OCI-LY7 (cell line): ENCODE data around the gene TRIM75. TPM values are rescaled to one million over a fixed set of nuclear protein-coding genes. Genes with fewer than 3 reads are reported as not detected.
"Not testable (repeated sequence)": the region's sequence is repeated elsewhere in the genome, so short reads cannot be mapped to it uniquely, and the experiment has no call there.

Experiments
- BruUV-seq: library from RNA; stranded (reverse); fragments of 400-500 nt; replicated peaks from 2 replicates; lab custom pipeline; 2021; lab: Mats Ljungman, UMichigan
- CTCF ChIA-PET: fragments of 300-600 bp; sonication (Branson Sonifier 250); formaldehyde crosslinking; loops from one replicate; lab custom pipeline; 2022; ENCODE audit warnings: antibody characterized with exemption; ENCODE audit not compliant: unreplicated experiment; lab: Charles Lee
- POLR2A ChIA-PET: fragments of 300-600 bp; sonication (Branson Sonifier 250); formaldehyde crosslinking; loops from one replicate; lab custom pipeline; 2022; ENCODE audit warnings: antibody characterized with exemption; lab: Charles Lee
- DNase-seq: peaks from one replicate; pipeline ENCODE4 v3.0.0-alpha.2; 2015; ENCODE audit warnings: low spot score
- H2AFZ ChIP-seq: fragments of 200-600 bp; sonication (generic), shearing (Covaris generic); 2 replicates; pipeline ENCODE4 v1.6.1; 2014; ENCODE audit warnings: mild to moderate bottlenecking, antibody characterized with exemption, low read length, moderate library complexity
- H3K27ac ChIP-seq: fragments of 200-600 bp; sonication (generic); 2 replicates; pipeline ENCODE4 v1.5.1; 2014; ENCODE audit warnings: mixed run types, low read depth, mild to moderate bottlenecking, moderate library complexity, low read length, inconsistent platforms; ENCODE audit not compliant: poor library complexity, severe bottlenecking
- H3K36me3 ChIP-seq: fragments of 200-600 bp; sonication (generic); 2 replicates; pipeline ENCODE4 v1.6.1; 2014; ENCODE audit warnings: mild to moderate bottlenecking, antibody characterized with exemption, low read length, moderate library complexity, mixed read lengths; ENCODE audit not compliant: insufficient read depth
- H3K4me1 ChIP-seq: fragments of 200-600 bp; sonication (generic); 2 replicates; pipeline ENCODE4 v1.5.1; 2014; ENCODE audit warnings: mild to moderate bottlenecking, low read length; ENCODE audit not compliant: insufficient read depth, poor library complexity, severe bottlenecking
- H3K4me2 ChIP-seq: fragments of 200-600 bp; sonication (generic); 2 replicates; pipeline ENCODE4 v1.6.1; 2014; ENCODE audit warnings: mild to moderate bottlenecking, low read length
- H3K4me3 ChIP-seq: fragments of 200-600 bp; sonication (generic); 2 replicates; pipeline ENCODE4 v1.5.1; 2014; ENCODE audit warnings: mild to moderate bottlenecking, low read depth, low read length; ENCODE audit not compliant: poor library complexity, severe bottlenecking
- H3K79me2 ChIP-seq: fragments of 200-600 bp; sonication (generic); 2 replicates; pipeline ENCODE4 v1.6.1; 2016; ENCODE audit warnings: low read depth, mild to moderate bottlenecking, low read length, moderate library complexity, mixed read lengths; ENCODE audit not compliant: insufficient read depth
- H3K9me2 ChIP-seq: fragments of 200-600 bp; sonication (generic); 2 replicates; pipeline ENCODE4 v1.6.1; 2016; ENCODE audit warnings: mild to moderate bottlenecking, low read length, mixed read lengths; ENCODE audit not compliant: insufficient read depth
- H3K9me3 ChIP-seq: fragments of 200-600 bp; sonication (generic); 2 replicates; pipeline ENCODE4 v1.6.1; 2014; ENCODE audit warnings: mild to moderate bottlenecking, mixed run types, low read length, mixed read lengths
- H4K20me1 ChIP-seq: fragments of 200-600 bp; sonication (generic); 2 replicates; pipeline ENCODE4 v1.6.1; 2014; ENCODE audit warnings: mild to moderate bottlenecking, antibody characterized with exemption, low read length, moderate library complexity, mixed read lengths; ENCODE audit not compliant: insufficient read depth
- EZH2phosphoT487 ChIP-seq: fragments of 200-600 bp; sonication (generic); IDR thresholded peaks from 2 replicates; pipeline ENCODE4 v1.6.1; 2018; ENCODE audit warnings: low read depth, borderline replicate concordance, mild to moderate bottlenecking, mixed run types, antibody characterized with exemption, low read length, moderate library complexity, mixed read lengths
- intact Hi-C: fragments of 100-400 bp; cut with micrococcal nuclease; formaldehyde crosslinking; loops from one replicate; pipeline ENCODE4 v1.10.0; 2022; ENCODE audit not compliant: unreplicated experiment
- total RNA-seq, 2 experiments: library from RNA; depleted of rRNA in 1 of 2; stranded (reverse); fragments of >200 nt in 1 of 2; shearing (Covaris generic) in 1 of 2; gene quantifications; 2 replicates each; pipeline ENCODE4 v1.2.3, GENCODE V29; 2014 to 2022
- TF ChIP-seq, protein P1 (sequence below): fragments of 200-600 bp; sonication (generic); conservative IDR thresholded peaks from 2 replicates; pipeline ENCODE4 v1.5.1; 2014; ENCODE audit warnings: mild to moderate bottlenecking, antibody characterized with exemption, low read length, moderate library complexity, mixed read lengths

TRIM75 gene
- total RNA-seq, 2 experiments from 2014 or later = not detected

DNA sequence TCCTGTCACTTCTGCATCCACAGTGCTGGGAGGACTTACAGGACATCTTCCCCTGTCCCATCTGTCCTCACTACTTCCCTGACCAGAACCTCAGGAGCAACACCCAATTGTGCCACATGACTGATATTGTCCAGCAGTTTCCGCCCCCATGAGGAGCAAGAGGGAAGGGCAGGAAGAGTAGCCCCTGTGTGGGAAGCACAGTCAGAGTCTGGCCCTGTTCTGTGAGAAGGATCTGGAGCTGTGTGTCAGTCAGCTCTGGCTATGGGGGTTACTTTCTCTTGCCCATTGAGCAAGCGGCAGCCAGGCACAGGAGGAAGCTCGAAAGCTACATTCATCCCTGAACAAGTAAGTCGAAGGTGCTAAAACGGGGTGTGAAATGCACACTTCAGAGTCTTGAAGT, 36.7 kb upstream of the TRIM75 start:
- POLR2A ChIA-PET = no interaction called here
- Histone ChIP-seq H3K79me2 (no peaks in the 10 kb centered on the region), H3K9me2 (no peaks in the 10 kb centered on the region), H3K36me3 (no peaks in the 10 kb centered on the region), H3K4me1 (no peaks in the 10 kb centered on the region), H2AFZ (no peak overlapping the region), H3K27ac (no peak overlapping the region), H3K4me3 (no peak overlapping the region), H4K20me1 (no peaks in the 10 kb centered on the region), H3K4me2 (no peak overlapping the region), H3K9me3 (no peaks in the 10 kb centered on the region)
- CTCF ChIA-PET = no interaction called here
- intact Hi-C loops = no loop called here
- TF ChIP-seq EZH2phosphoT487 = no peak
- TF ChIP-seq, protein P1, sequence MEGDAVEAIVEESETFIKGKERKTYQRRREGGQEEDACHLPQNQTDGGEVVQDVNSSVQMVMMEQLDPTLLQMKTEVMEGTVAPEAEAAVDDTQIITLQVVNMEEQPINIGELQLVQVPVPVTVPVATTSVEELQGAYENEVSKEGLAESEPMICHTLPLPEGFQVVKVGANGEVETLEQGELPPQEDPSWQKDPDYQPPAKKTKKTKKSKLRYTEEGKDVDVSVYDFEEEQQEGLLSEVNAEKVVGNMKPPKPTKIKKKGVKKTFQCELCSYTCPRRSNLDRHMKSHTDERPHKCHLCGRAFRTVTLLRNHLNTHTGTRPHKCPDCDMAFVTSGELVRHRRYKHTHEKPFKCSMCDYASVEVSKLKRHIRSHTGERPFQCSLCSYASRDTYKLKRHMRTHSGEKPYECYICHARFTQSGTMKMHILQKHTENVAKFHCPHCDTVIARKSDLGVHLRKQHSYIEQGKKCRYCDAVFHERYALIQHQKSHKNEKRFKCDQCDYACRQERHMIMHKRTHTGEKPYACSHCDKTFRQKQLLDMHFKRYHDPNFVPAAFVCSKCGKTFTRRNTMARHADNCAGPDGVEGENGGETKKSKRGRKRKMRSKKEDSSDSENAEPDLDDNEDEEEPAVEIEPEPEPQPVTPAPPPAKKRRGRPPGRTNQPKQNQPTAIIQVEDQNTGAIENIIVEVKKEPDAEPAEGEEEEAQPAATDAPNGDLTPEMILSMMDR = peak; percentile 33; the same call in 1 of the 2 replicates
- no peak for DNase-seq
- no TSS peak for BruUV-seq

GRCh38 chr4:165019995-165020394, 33.7 kb upstream of the TRIM75 start:
- H3K9me2 ChIP-seq, intact Hi-C loops, H2AFZ ChIP-seq, H3K4me2 ChIP-seq, H3K9me3 ChIP-seq, H3K36me3 ChIP-seq, POLR2A ChIA-PET, H3K4me1 ChIP-seq, BruUV-seq, H3K79me2 ChIP-seq, H3K27ac ChIP-seq, H4K20me1 ChIP-seq, DNase-seq, CTCF ChIA-PET, H3K4me3 ChIP-seq: not testable (repeated sequence)

DNA sequence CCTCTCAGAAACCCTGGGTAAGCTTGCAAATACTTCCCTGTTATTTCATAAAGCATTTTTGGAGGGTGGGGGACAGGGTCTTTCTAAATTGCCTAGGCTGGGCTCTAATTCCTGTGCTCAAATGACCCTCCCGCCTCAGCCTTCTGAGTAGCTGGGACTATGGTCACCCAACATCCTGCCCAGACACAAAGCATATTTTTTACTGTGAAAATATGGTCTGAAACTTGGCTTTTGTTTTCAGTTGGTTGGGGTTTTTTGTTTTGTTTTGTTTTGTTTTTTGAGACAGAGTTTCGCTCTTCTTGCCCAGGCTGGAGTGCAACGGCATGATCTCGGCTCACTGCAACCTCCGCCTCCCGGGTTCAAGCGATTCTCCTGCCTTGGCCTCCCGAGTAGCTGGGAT, 27.9 kb upstream of the TRIM75 start:
- H3K9me2 ChIP-seq, DNase-seq, POLR2A ChIA-PET, H3K36me3 ChIP-seq, H4K20me1 ChIP-seq, CTCF ChIA-PET, H3K27ac ChIP-seq, H3K4me2 ChIP-seq, BruUV-seq, H3K4me3 ChIP-seq, H3K4me1 ChIP-seq, intact Hi-C loops, H3K9me3 ChIP-seq, H2AFZ ChIP-seq, H3K79me2 ChIP-seq: not testable (repeated sequence)

GRCh38 chr4:165027762-165028402, 25.8 kb upstream of the TRIM75 start:
- Histone ChIP-seq H3K36me3 (no peaks in the 10 kb centered on the region), H3K9me2 (no peaks in the 10 kb centered on the region), H3K4me3 (no peak overlapping the region), H3K4me2 (no peak overlapping the region), H3K4me1 (no peaks in the 10 kb centered on the region), H3K9me3 (no peaks in the 10 kb centered on the region), H4K20me1 (no peaks in the 10 kb centered on the region), H3K27ac (no peak overlapping the region), H3K79me2 (no peaks in the 10 kb centered on the region), H2AFZ (no peak overlapping the region)
- no TSS peak for BruUV-seq
- no peak for DNase-seq
- POLR2A ChIA-PET = interaction anchor here (1.5 kb wide), 1 partner anchor 18 kb away, joined by 5 read pairs; no protein-coding TSS in a partner anchor
- CTCF ChIA-PET = no interaction called here
- intact Hi-C loops = no loop called here
- TF ChIP-seq EZH2phosphoT487 = no peak
- TF ChIP-seq, protein P1 = no peak
